GM12878 (cell line): ENCODE results near the gene CERT1. TPM values are rescaled to one million over a fixed set of nuclear protein-coding genes. Genes with fewer than 3 reads are reported as not detected.

Experiments used
- ATAC-seq: fragments of 200-7000 bp; cut with Tn5 transposase; 3 replicates; pipeline ENCODE4 v1.9.1; 2020; ENCODE audit warnings: mild to moderate bottlenecking, moderate library complexity
- BruUV-seq: library from RNA; stranded (reverse); fragments of 400-500 nt; replicated peaks from 2 replicates; lab custom pipeline; 2021; lab: Mats Ljungman, UMichigan
- CTCF ChIA-PET: fragments of 300-600 bp; sonication (Branson Sonifier 250); formaldehyde crosslinking; extraction: SDS; loops from one replicate; lab custom pipeline; 2021; ENCODE audit warnings: inconsistent platforms; lab: Yijun Ruan, JAX
- POLR2A ChIA-PET: fragments of 350-600 bp; formaldehyde crosslinking; extraction: SDS; loops from one replicate; lab custom pipeline; 2021; ENCODE audit warnings: inconsistent platforms; lab: Charles Lee
- RAD21 ChIA-PET: fragments of 300-600 bp; sonication (Branson Sonifier 250); formaldehyde crosslinking; loops from one replicate; lab custom pipeline; 2023; ENCODE audit warnings: antibody characterized with exemption; ENCODE audit not compliant: unreplicated experiment; lab: Charles Lee
- SMC1A ChIA-PET: fragments of 300-600 bp; sonication (Branson Sonifier 250); formaldehyde crosslinking; loops from one replicate; lab custom pipeline; 2023; ENCODE audit not compliant: unreplicated experiment, uncharacterized antibody; lab: Charles Lee
- DNase-seq: peaks from one replicate; pipeline ENCODE4 v3.0.0-alpha.2; 2011; ENCODE audit warnings: low read depth, low spot score
- FAIRE-seq: peaks from 3 replicates; lab custom pipeline; 2011; peaks lifted over from hg19 to GRCh38; lab: Jason Lieb, UNC
- H2AFZ ChIP-seq: 2 replicates; pipeline ENCODE4 v1.6.0; 2011; ENCODE audit warnings: low read depth, low read length, control low read depth; ENCODE audit not compliant: control insufficient read depth
- H3K27ac ChIP-seq: 2 replicates; pipeline ENCODE4 v1.5.1; 2011; ENCODE audit warnings: control low read depth; ENCODE audit not compliant: control insufficient read depth, insufficient read depth
- H3K27me3 ChIP-seq, 2 experiments: replicated peaks in 1 of 2; 2 replicates each; pipeline versions ENCODE4 v1.6.0 to v1.6.1; 2011; ENCODE audit warnings: low read length in 1 of 2; ENCODE audit not compliant: control insufficient read depth in 2 of 2, insufficient read depth in 2 of 2
- H3K36me3 ChIP-seq, 2 experiments: 2 replicates each; pipeline ENCODE4 v1.5.1; 2011; ENCODE audit warnings: low read length in 1 of 2; ENCODE audit not compliant: control insufficient read depth in 2 of 2, insufficient read depth in 2 of 2
- H3K4me1 ChIP-seq: 2 replicates; pipeline ENCODE4 v1.6.1; 2011; ENCODE audit warnings: mild to moderate bottlenecking, low read length, moderate library complexity, mixed read lengths; ENCODE audit not compliant: control insufficient read depth, insufficient read depth
- H3K4me2 ChIP-seq: 2 replicates; pipeline ENCODE4 v1.6.0; 2011; ENCODE audit warnings: control low read depth; ENCODE audit not compliant: control insufficient read depth, insufficient read depth
- H3K4me3 ChIP-seq: fragments of 200-600 bp; sonication (generic); 2 replicates; pipeline ENCODE4 v1.5.1; 2016
- H3K79me2 ChIP-seq: 2 replicates; pipeline ENCODE4 v1.6.0; 2011; ENCODE audit warnings: low read length; ENCODE audit not compliant: control insufficient read depth, insufficient read depth
- H3K9ac ChIP-seq: 2 replicates; pipeline ENCODE4 v1.8.0; 2011; ENCODE audit warnings: low read length, control low read depth, mixed read lengths; ENCODE audit not compliant: control insufficient read depth, insufficient read depth
- H3K9me3 ChIP-seq: replicated peaks from 3 replicates; pipeline ENCODE4 v1.5.1; 2011; ENCODE audit warnings: mild to moderate bottlenecking, low read length; ENCODE audit not compliant: control insufficient read depth, insufficient read depth
- H4K20me1 ChIP-seq: 2 replicates; pipeline ENCODE4 v1.6.0; 2011; ENCODE audit not compliant: control insufficient read depth, insufficient read depth
- BHLHE40 ChIP-seq, 2 experiments: fragments of 450-650 bp in 1 of 2; IDR thresholded peaks; 2 replicates each; pipeline ENCODE4 v1.6.1; 2011 to 2017; ENCODE audit warnings: low read depth in 2 of 2, borderline replicate concordance in 1 of 2, improper control_type of control experiment in 1 of 2, low read length in 1 of 2, mild to moderate bottlenecking in 1 of 2
- CEBPB ChIP-seq, 2 experiments: fragments of 150-350 bp in 1 of 2; IDR thresholded peaks; 2 replicates each; pipeline ENCODE4 v1.6.1; 2012 to 2014; ENCODE audit warnings: low read depth in 2 of 2, low read length in 2 of 2, borderline replicate concordance in 1 of 2, inconsistent platforms in 1 of 2
- E4F1 ChIP-seq: fragments of 450-650 bp; IDR thresholded peaks from 2 replicates; pipeline ENCODE4 v1.6.1; 2018; ENCODE audit warnings: borderline replicate concordance, mild to moderate bottlenecking; ENCODE audit not compliant: partially characterized antibody
- EP300 ChIP-seq, 2 experiments: fragments of 150-350 bp in 1 of 2; IDR thresholded peaks; 2 replicates each; pipeline ENCODE4 v1.6.1; 2011 to 2012; ENCODE audit warnings: low read depth in 2 of 2, low read length in 2 of 2, borderline replicate concordance in 1 of 2, improper control_type of control experiment in 1 of 2, inconsistent platforms in 1 of 2; ENCODE audit not compliant: control insufficient read depth in 1 of 2
- GABPA ChIP-seq: IDR thresholded peaks from 2 replicates; pipeline ENCODE4 v1.6.1; 2014; ENCODE audit warnings: antibody characterized with exemption, low read depth, mild to moderate bottlenecking, inconsistent platforms
- HCFC1 ChIP-seq: fragments of 150-350 bp; IDR thresholded peaks from 2 replicates; pipeline ENCODE4 v1.6.1; 2014; ENCODE audit warnings: low read length
- JUND ChIP-seq: IDR thresholded peaks from 2 replicates; pipeline ENCODE4 v1.6.1; 2012; ENCODE audit warnings: low read depth, mild to moderate bottlenecking, low read length, improper control_type of control experiment, moderate library complexity
- MEF2A ChIP-seq: IDR thresholded peaks from 2 replicates; pipeline ENCODE4 v1.6.1; 2011; ENCODE audit warnings: low read depth, mild to moderate bottlenecking, low read length, moderate library complexity; ENCODE audit not compliant: insufficient read depth
- MEF2B ChIP-seq: fragments of 450-650 bp; IDR thresholded peaks from 2 replicates; pipeline ENCODE4 v1.6.1; 2018; ENCODE audit warnings: mild to moderate bottlenecking, moderate library complexity; ENCODE audit not compliant: partially characterized antibody, poor library complexity, severe bottlenecking
- MTA2 ChIP-seq: fragments of 450-650 bp; IDR thresholded peaks from 2 replicates; pipeline ENCODE4 v1.6.1; 2016; ENCODE audit warnings: low read depth, mild to moderate bottlenecking, moderate library complexity
- MXI1 ChIP-seq: fragments of 150-350 bp; IDR thresholded peaks from 2 replicates; pipeline ENCODE4 v1.6.1; 2011; ENCODE audit warnings: low read depth, mild to moderate bottlenecking, inconsistent platforms, low read length, improper control_type of control experiment
- NKRF ChIP-seq: fragments of 450-650 bp; conservative IDR thresholded peaks from 2 replicates; pipeline ENCODE4 v1.6.1; 2017; ENCODE audit warnings: mild to moderate bottlenecking, moderate library complexity
- RAD21 ChIP-seq: IDR thresholded peaks from 2 replicates; pipeline ENCODE4 v1.6.1; 2011; ENCODE audit warnings: mild to moderate bottlenecking, low read depth, low read length, moderate library complexity; ENCODE audit not compliant: insufficient read depth
- RUNX3 ChIP-seq: IDR thresholded peaks from 2 replicates; pipeline ENCODE4 v1.6.1; 2012; ENCODE audit warnings: low read length, inconsistent platforms
- WGBS: methylation state at CpG from one replicate; pipeline ENCODE4 v1.1.6; 2016; ENCODE audit warnings: low lambda C conversion rate; ENCODE audit not compliant: insufficient replicate concordance, insufficient coverage; ENCODE audit errors: missing lambda C conversion rate; 5-methylcytosine and 5-hydroxymethylcytosine counted together
- in situ Hi-C: fragments of 300-500 bp; cut with MboI; formaldehyde crosslinking; loops from 9 replicates; pipeline ENCODE4 v1.14.3; 2018; ENCODE audit warnings: mixed read lengths
- intact Hi-C: fragments of 100-400 bp; cut with micrococcal nuclease; formaldehyde crosslinking; loops from one replicate; pipeline ENCODE4 v1.14.2; 2022; ENCODE audit not compliant: unreplicated experiment
- polyA plus RNA-seq, 11 experiments: library from polyadenylated mRNA; depleted of rRNA in 4 of 11; unstranded in 6 of 11; stranded (reverse) in 5 of 11; fragments of >200 nt; fragmentation: Nextera tagmentation in 4 of 11; fragmentation: Illumina TruSeq in 1 of 11; extraction: Ambion mirVana in 4 of 11; extraction: Trizol in 1 of 11; gene quantifications; 1 replicate in 1 of 11; 2 replicates in 10 of 11; pipeline versions ENCODE4 v1.2.1 to v1.2.3, GENCODE V29; 2011 to 2016; ENCODE audit warnings: inconsistent platforms in 2 of 11, missing spikeins in 2 of 11, low read depth in 1 of 11
- total RNA-seq, 4 experiments: library from RNA; depleted of rRNA in 3 of 4; stranded (reverse); fragments of >200 nt in 3 of 4; fragmentation: Illumina TruSeq in 1 of 4; extraction: Trizol in 1 of 4; gene quantifications; 2 replicates each; pipeline versions ENCODE4 v1.2.1 to v1.2.3, GENCODE V29; 2013 to 2021

Gene CERT1
- total and polyA plus RNA-seq, 10 of the 15 experiments (the other 5 are each of a cell fraction or from before 2014, with no cell fraction given) = 7.7 to 36.7 (median 25.6) TPM

DNA sequence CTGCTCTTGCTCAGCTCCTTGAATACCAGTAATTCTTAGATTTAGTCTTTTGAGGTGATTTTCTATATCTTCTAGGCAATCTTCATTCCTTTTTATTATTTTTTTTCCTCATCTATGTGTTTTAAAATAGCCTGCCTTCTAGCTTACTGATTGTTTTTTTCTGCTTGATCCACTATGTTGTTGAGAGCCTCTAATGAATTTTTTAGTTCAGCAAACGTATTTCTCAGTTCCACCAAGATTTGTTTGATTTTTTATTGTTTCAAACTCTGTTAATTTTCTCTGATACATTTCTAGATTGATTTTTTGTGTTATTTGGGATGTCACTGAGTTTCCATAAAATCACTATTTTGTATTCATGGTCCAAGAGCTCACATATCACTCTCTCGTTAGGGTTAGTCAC lies 9.8 kb upstream of the CERT1 start (continued):
- no peak for TF ChIP-seq NKRF

GRCh38 chr5:75519761-75520160 lies 8.3 kb upstream of the CERT1 start:
- no peak for ATAC-seq
- no TSS peak for BruUV-seq
- no peak for DNase-seq
- Histone ChIP-seq H3K27ac (no peak overlapping the region), H3K4me2 (no peak overlapping the region), H3K27me3 (no peaks in the 10 kb centered on the region), H3K9me3 (peaks cover 19% of the 10 kb centered on the region)
- 0% methylated on average over 1 of the region's 1 CpG for WGBS
- SMC1A ChIA-PET = interaction anchor here (0.5 to 7.7 kb wide), 9 partner anchors 9 to 56 kb away, joined by 3 to 76 read pairs (median 4); no protein-coding TSS in a partner anchor
- TF ChIP-seq MTA2 = peak; percentile 89
- TF ChIP-seq MEF2A = no peak
- TF ChIP-seq EP300 (IDR thresholded peaks at IDR 0.05; ENCODE audit: borderline replicate concordance in 1 of 2, control insufficient read depth in 1 of 2, low read depth in 2 of 2, low read length in 2 of 2) = 0 out of 4 replicates have a peak, but pooled peaks of 1 of the 2 experiments have one; percentile 18
- TF ChIP-seq MEF2B = peak; percentile 75
- TF ChIP-seq HCFC1 = no peak
- no peak for TF ChIP-seq CEBPB (IDR thresholded peaks at IDR 0.05; ENCODE audit: borderline replicate concordance in 1 of 2, low read depth in 2 of 2, low read length in 2 of 2)
- no peak for TF ChIP-seq GABPA
- TF ChIP-seq RAD21 = no peak
- no peak for TF ChIP-seq MXI1
- TF ChIP-seq RUNX3 = peak; percentile 57; the same call in 1 of the 2 replicates
- TF ChIP-seq E4F1 = no peak
- no peak for TF ChIP-seq BHLHE40 (IDR thresholded peaks at IDR 0.05; ENCODE audit: borderline replicate concordance in 1 of 2, low read depth in 2 of 2, low read length in 1 of 2)
- no peak for TF ChIP-seq JUND
- TF ChIP-seq, all 136 proteins: peak for 4
- H2AFZ ChIP-seq = no peak overlapping the region
- peaks cover 95% of the 10 kb centered on the region for H3K79me2 ChIP-seq
- FAIRE-seq = no peak
- intact Hi-C loops (loop anchor here (10.0 kb wide), 1 partner anchor 285 kb away; the partner anchor contains the start of gene ANKRD31), in situ Hi-C loops (loop anchor here (10.0 kb wide), 1 partner anchor 45 kb away; no protein-coding TSS in a partner anchor)
- ChIA-PET CTCF (interaction anchor here (1.7 kb wide), 1 partner anchor 10 kb away, joined by 7 read pairs; no protein-coding TSS in a partner anchor), POLR2A (interaction anchor here (1.7 to 2.2 kb wide), 2 partner anchors 8 to 10 kb away, joined by 5 to 9 read pairs; partner anchors contain the start of genes CERT1 and POLK), RAD21 (interaction anchor here (0.7 to 3.9 kb wide), 4 partner anchors 11 to 125 kb away, joined by 3 to 19 read pairs (median 12); no protein-coding TSS in a partner anchor)
- peaks cover 22% of the 10 kb centered on the region for H3K4me1 ChIP-seq
- H3K4me3 ChIP-seq = 0 out of 2 replicates have a peak overlapping the region, but pooled peaks have one; percentile 13
- no peaks in the 10 kb centered on the region for H4K20me1 ChIP-seq
- peaks cover 0 to 2% of the 10 kb centered on the region in 2 experiments; a peak in 2 of 4 replicates for H3K36me3 ChIP-seq
- no peak overlapping the region for H3K9ac ChIP-seq
